ENCODE results near the gene MED15.

- TF ChIP-seq CTCF (conservative IDR thresholded peaks at IDR 0.05; ENCODE audit: low read depth, low read length): no peak
- no peak for TF ChIP-seq RAD21 (IDR thresholded peaks at IDR 0.05; ENCODE audit: low read length)
- no peak for TF ChIP-seq MXI1 (IDR thresholded peaks at IDR 0.05; ENCODE audit: borderline replicate concordance, low read depth, low read length)
- no peak for TF ChIP-seq POLR2A (IDR thresholded peaks at IDR 0.05; ENCODE audit: low read depth, low read length)
- no peak for TF ChIP-seq FOS (IDR thresholded peaks at IDR 0.05; ENCODE audit: low read depth, low read length)
- no peak for TF ChIP-seq USF2 (IDR thresholded peaks at IDR 0.05; ENCODE audit: low read depth, low read length)
- no peak for TF ChIP-seq BHLHE40 (IDR thresholded peaks at IDR 0.05; ENCODE audit: low read depth, low read length)
- no peak for TF ChIP-seq SMC3 (IDR thresholded peaks at IDR 0.05; ENCODE audit: low read depth, low read length)
- TF ChIP-seq CEBPB (IDR thresholded peaks at IDR 0.05; ENCODE audit: low read depth, low read length): no peak
- no peak for TF ChIP-seq MAFK (IDR thresholded peaks at IDR 0.05; ENCODE audit: low read depth, low read length)
- TF ChIP-seq NFE2L2 (IDR thresholded peaks at IDR 0.05; ENCODE audit: low read depth, low read length): no peak
Measured at GRCh38 chr22:20464096-20464614, 43.3 kb upstream of the MED15 start.

Measured in IMR-90 (cell line).